Heart left ventricle (tissue), 16 donors: ENCODE data around the gene HSD11B1L. TPM values are rescaled to one million over a fixed set of nuclear protein-coding genes. Genes with fewer than 3 reads are reported as not detected.

ENCODE experiments used
- ATAC-seq, 4 donors: fragments of 200-7000 bp; cut with Tn5 transposase; one replicate each; pipeline ENCODE4 v1.9.1; 2020 to 2022; ENCODE audit warnings: moderate library complexity in 4 of 4, mild to moderate bottlenecking in 3 of 4, moderate number of reproducible peaks in 1 of 4
- DNase-seq, 5 donors: peaks; one replicate each; pipeline ENCODE4 v3.0.0-alpha.2; 2020
- H3K27ac ChIP-seq, 12 donors: fragments of 200-600 bp; sonication (generic) in 4 of 12; one replicate each; pipeline versions ENCODE4 v1.5.0 to v1.8.0; 2016 to 2022; ENCODE audit warnings: mild to moderate bottlenecking in 2 of 12
- H3K27me3 ChIP-seq, 9 donors: fragments of 200-600 bp; sonication (generic) in 2 of 9; one replicate each; pipeline versions ENCODE4 v1.5.1 to v1.8.0; 2016 to 2022; ENCODE audit warnings: mild to moderate bottlenecking in 3 of 9
- H3K36me3 ChIP-seq, 9 donors: fragments of 200-600 bp; sonication (generic) in 2 of 9; one replicate each; pipeline versions ENCODE4 v1.5.0 to v1.8.0; 2018 to 2022; ENCODE audit warnings: mild to moderate bottlenecking in 2 of 9
- H3K4me1 ChIP-seq, 12 donors: fragments of 200-600 bp; sonication (generic) in 4 of 12; one replicate each; pipeline versions ENCODE4 v1.5.0 to v1.8.0; 2016 to 2022; ENCODE audit warnings: mild to moderate bottlenecking in 3 of 12
- H3K4me3 ChIP-seq, 12 donors: fragments of 200-600 bp; sonication (generic) in 4 of 12; one replicate each; pipeline versions ENCODE4 v1.5.0 to v1.8.0; 2017 to 2022; ENCODE audit warnings: mild to moderate bottlenecking in 9 of 12, moderate library complexity in 4 of 12
- H3K9me3 ChIP-seq, 12 donors: fragments of 200-600 bp; sonication (generic) in 4 of 12; one replicate each; pipeline versions ENCODE4 v1.5.0 to v1.8.0; 2016 to 2022; ENCODE audit warnings: mild to moderate bottlenecking in 1 of 12
- CTCF ChIP-seq, 12 donors: fragments of 200-600 bp; sonication (generic) in 4 of 12; IDR thresholded peaks; one replicate each; pipeline versions ENCODE4 v1.5.0 to v1.8.0; 2018 to 2022; ENCODE audit warnings: antibody characterized with exemption in 12 of 12, mild to moderate bottlenecking in 5 of 12
- POLR2A ChIP-seq, 2 donors: fragments of 450-650 bp; IDR thresholded peaks; one replicate each; pipeline ENCODE4 v1.6.1; 2017; ENCODE audit warnings: antibody characterized with exemption in 2 of 2, mild to moderate bottlenecking in 2 of 2, moderate library complexity in 2 of 2
- WGBS, 4 donors: extraction: QIAGEN DNeasy Blood & Tissue Kit in 2 of 4; methylation state at CpG; one replicate each; pipeline versions ENCODE4 v1.1.5 to v1.1.7; 2013 to 2018; 5-methylcytosine and 5-hydroxymethylcytosine counted together
- intact Hi-C, 10 donors: fragments of 100-400 bp; cut with DNase I; formaldehyde crosslinking; loops; one replicate each; pipeline versions ENCODE4 v1.11.1 to v1.14.2; 2022
- polyA plus RNA-seq, 2 donors: library from polyadenylated mRNA; stranded (reverse); fragments of 200-250 nt; gene quantifications; one replicate each; pipeline ENCODE4 v1.2.3, GENCODE V29; 2013
- total RNA-seq, 9 donors: library from RNA; depleted of rRNA in 2 of 9; stranded (reverse); fragments of >200 nt in 2 of 9; fragmentation: NEBNext Ultra II Directional in 3 of 9; extraction: Animal tissue kit (Norgen Biotek cat#: 25700) in 3 of 9; gene quantifications; one replicate each; pipeline versions ENCODE4 v1.1.0 to v1.2.4, GENCODE V29; 2016 to 2023
- donor health status: ischemic (EF 13 %, LVEDD 7.1; RV severe dilation, severe dysfunction).
- donor health status: healthy with polysubstance abuse.
- donor health status: DM: no; HTN: yes; CAD: no.
- donor health status: DM: no; HTN: no; CAD: no.
- donor health status: ischemic (EF 25% LVEDD 6.9; RV normal size, moderate dysfunction).
- donor health status: ischemic (EF 25% LVEDD 5.7; RV mildly dilated, moderate dysfunction).
- donor health status: healthy.
- donor health status: DM: yes; HTN: yes; CAD: no.
- donor health status: ischemic (EF 35%, LVEDD 5.7; RV mildly dilated, moderate dysfunction).
- donor health status: nonischemic (EF 11% LVEDD 7.7; RV severe dilation, severe dysfunction).
- donor health status: DM: yes; HTN: yes; CAD: no.
- donor health status: PGD.
- donor health status: ischemic (EF 29% LVEDD 5.4; RV normal size, mild dysfunction).
- donor health status: nonischemic (EF 23%, LVEDD 6.1; RV moderate dilation, normal function).

The HSD11B1L gene
- total and polyA plus RNA-seq, 11 donors, result 3.7 to 14.4 (median 5.2) TPM

- Histone ChIP-seq H3K4me3 (no peak overlapping the region), H3K9me3 (no peaks in the 10 kb centered on the region), H3K36me3 (peaks cover 6 to 88% (median 81%) of the 10 kb centered on the region in 9 donors), H3K27ac (no peak overlapping the region), H3K4me1 (no peaks in the 10 kb centered on the region), H3K27me3 (no peaks in the 10 kb centered on the region)
- WGBS, 4 donors, result 94 to 97% (median 96%) methylated on average over 32 to 40 of the region's 40 CpGs
- DNase-seq (no peak), ATAC-seq (peak in 2 of 4 donors; percentile 7 to 11)
- TF ChIP-seq CTCF (IDR thresholded peaks at IDR 0.05) (no peak), POLR2A (IDR thresholded peaks at IDR 0.05) (no peak)
- intact Hi-C loops, result no loop called here
Measured at GRCh38 chr19:5703819-5704818, 23.3 kb downstream of the HSD11B1L start.

DNA sequence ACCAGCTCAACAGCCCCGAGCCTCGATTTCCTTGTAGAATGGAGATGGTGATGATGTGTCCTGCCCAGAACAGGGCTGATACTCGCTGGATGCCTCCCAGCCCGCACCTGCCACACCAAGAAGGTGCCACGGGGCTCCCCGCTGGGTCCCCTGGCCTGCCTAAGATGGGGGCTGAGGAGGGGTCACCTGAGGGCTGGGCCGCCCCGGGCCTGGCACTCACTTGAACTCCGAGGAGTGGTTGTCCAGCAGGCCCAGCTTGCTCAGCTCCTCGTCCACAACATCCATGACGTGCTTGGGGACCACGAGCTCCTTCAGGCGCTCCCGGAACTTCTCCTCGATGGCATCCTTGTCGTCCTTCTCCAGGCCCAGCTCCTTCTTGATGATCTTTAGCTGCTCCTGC lies 24.7 kb downstream of the HSD11B1L start:
- intact Hi-C loops, result no loop called here
- 84 to 92% (median 87%) methylated on average over 10 to 16 of the region's 16 CpGs for WGBS, 4 donors
- ATAC-seq (no peak), DNase-seq (no peak)
- H3K4me1 ChIP-seq, result no peaks in the 10 kb centered on the region
- H3K36me3 ChIP-seq, result peaks cover 6 to 85% (median 79%) of the 10 kb centered on the region in 9 donors
- H3K4me3 ChIP-seq, result no peak overlapping the region
- no peaks in the 10 kb centered on the region for H3K9me3 ChIP-seq
- no peak overlapping the region for H3K27ac ChIP-seq
- H3K27me3 ChIP-seq, result no peaks in the 10 kb centered on the region
- no peak for TF ChIP-seq CTCF (IDR thresholded peaks at IDR 0.05)
- TF ChIP-seq POLR2A (IDR thresholded peaks at IDR 0.05), result no peak

GRCh38 chr19:5706876-5707573 lies 26.2 kb downstream of the HSD11B1L start:
- intact Hi-C loops, result no loop called here
- no peak for DNase-seq
- WGBS, 4 donors, result 92 to 96% (median 95%) methylated on average over 30 to 35 of the region's 35 CpGs
- no peaks in the 10 kb centered on the region for H3K27me3 ChIP-seq
- no peaks in the 10 kb centered on the region for H3K4me1 ChIP-seq
- H3K9me3 ChIP-seq, result no peaks in the 10 kb centered on the region
- no peak overlapping the region for H3K27ac ChIP-seq
- peak in 1 of 4 donors; percentile 4 for ATAC-seq
- peaks cover 6 to 91% (median 87%) of the 10 kb centered on the region in 9 donors for H3K36me3 ChIP-seq
- H3K4me3 ChIP-seq, result no peak overlapping the region
- no peak for TF ChIP-seq CTCF (IDR thresholded peaks at IDR 0.05)
